ENCODE measurements around the gene SDHAF2.

GRCh38 chr11:61472282-61472681, 42.4 kb downstream of the SDHAF2 start:
- TF ChIP-seq POLR2A (IDR thresholded peaks at IDR 0.05; ENCODE audit: low read length) (no peak), GATA1 (IDR thresholded peaks at IDR 0.05; ENCODE audit: low read depth, low read length) (no peak)

Measured in erythroblast (primary cell).